ENCODE results near the gene NEK10.
"Not testable (repeated sequence)": the region's sequence is repeated elsewhere in the genome, so short reads cannot be mapped to it uniquely, and the experiment has no call there.

The NEK10 gene

DNA sequence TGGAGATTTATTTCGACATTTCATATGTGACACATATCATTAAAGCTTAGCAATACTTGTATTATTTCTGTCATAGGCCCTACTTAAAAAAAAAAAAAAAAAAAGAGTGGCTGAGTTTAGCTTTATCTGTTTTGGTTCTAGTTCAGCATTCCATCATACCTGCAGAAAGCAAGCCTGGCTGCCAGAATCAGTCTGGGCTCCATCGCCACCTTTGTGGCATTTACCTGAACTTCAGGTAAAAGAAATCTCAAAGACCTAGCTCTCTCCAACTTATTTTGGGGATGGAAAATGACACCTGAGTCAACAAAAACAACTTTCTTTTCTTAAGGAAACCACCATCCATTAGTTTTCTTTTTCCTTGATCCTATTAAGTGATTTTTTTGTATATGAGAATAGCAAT, 82.1 kb downstream of the NEK10 start:
- Histone ChIP-seq H3K4me1 (ENCODE audit: low read depth, poor library complexity, severe bottlenecking) (no peaks in the 10 kb centered on the region), H3K27ac (no peak overlapping the region), H3K4me2 (no peak overlapping the region), H3K4me3 (IDR thresholded peaks at IDR 0.05; ENCODE audit: insufficient read depth, low read depth, low read length) (no peak overlapping the region), H3K36me3 (ENCODE audit: insufficient read depth) (no peaks in the 10 kb centered on the region), H3K9ac (no peak overlapping the region), H4K20me1 (ENCODE audit: insufficient read depth) (no peaks in the 10 kb centered on the region), H3K79me2 (ENCODE audit: insufficient read depth, low read depth) (no peaks in the 10 kb centered on the region), H3K27me3 (ENCODE audit: insufficient read depth, low read depth) (no peaks in the 10 kb centered on the region), H2AFZ (ENCODE audit: low read depth) (no peak overlapping the region)
- TF ChIP-seq, protein P1, sequence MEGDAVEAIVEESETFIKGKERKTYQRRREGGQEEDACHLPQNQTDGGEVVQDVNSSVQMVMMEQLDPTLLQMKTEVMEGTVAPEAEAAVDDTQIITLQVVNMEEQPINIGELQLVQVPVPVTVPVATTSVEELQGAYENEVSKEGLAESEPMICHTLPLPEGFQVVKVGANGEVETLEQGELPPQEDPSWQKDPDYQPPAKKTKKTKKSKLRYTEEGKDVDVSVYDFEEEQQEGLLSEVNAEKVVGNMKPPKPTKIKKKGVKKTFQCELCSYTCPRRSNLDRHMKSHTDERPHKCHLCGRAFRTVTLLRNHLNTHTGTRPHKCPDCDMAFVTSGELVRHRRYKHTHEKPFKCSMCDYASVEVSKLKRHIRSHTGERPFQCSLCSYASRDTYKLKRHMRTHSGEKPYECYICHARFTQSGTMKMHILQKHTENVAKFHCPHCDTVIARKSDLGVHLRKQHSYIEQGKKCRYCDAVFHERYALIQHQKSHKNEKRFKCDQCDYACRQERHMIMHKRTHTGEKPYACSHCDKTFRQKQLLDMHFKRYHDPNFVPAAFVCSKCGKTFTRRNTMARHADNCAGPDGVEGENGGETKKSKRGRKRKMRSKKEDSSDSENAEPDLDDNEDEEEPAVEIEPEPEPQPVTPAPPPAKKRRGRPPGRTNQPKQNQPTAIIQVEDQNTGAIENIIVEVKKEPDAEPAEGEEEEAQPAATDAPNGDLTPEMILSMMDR (conservative IDR thresholded peaks at IDR 0.05; ENCODE audit: low read depth, low read length), result no peak

- H4K20me1 ChIP-seq (ENCODE audit: insufficient read depth); H3K4me3 ChIP-seq (IDR thresholded peaks at IDR 0.05; ENCODE audit: insufficient read depth, low read depth, low read length); H3K27me3 ChIP-seq (ENCODE audit: insufficient read depth, low read depth); H3K4me2 ChIP-seq; H3K27ac ChIP-seq; H3K9ac ChIP-seq; H2AFZ ChIP-seq (ENCODE audit: low read depth); H3K36me3 ChIP-seq (ENCODE audit: insufficient read depth); H3K79me2 ChIP-seq (ENCODE audit: insufficient read depth, low read depth); H3K4me1 ChIP-seq (ENCODE audit: low read depth, poor library complexity, severe bottlenecking): not testable (repeated sequence)
Measured at GRCh38 chr3:27286467-27286866, 82.7 kb downstream of the NEK10 start.

- TF ChIP-seq, protein P1 (conservative IDR thresholded peaks at IDR 0.05; ENCODE audit: low read depth, low read length), result no peak
- Histone ChIP-seq H3K4me1 (ENCODE audit: low read depth, poor library complexity, severe bottlenecking) (no peaks in the 10 kb centered on the region), H3K27ac (no peak overlapping the region), H3K79me2 (ENCODE audit: insufficient read depth, low read depth) (no peaks in the 10 kb centered on the region), H3K4me3 (IDR thresholded peaks at IDR 0.05; ENCODE audit: insufficient read depth, low read depth, low read length) (no peak overlapping the region), H4K20me1 (ENCODE audit: insufficient read depth) (no peaks in the 10 kb centered on the region), H3K4me2 (no peak overlapping the region), H3K27me3 (ENCODE audit: insufficient read depth, low read depth) (no peaks in the 10 kb centered on the region), H2AFZ (ENCODE audit: low read depth) (no peak overlapping the region), H3K9ac (no peak overlapping the region), H3K36me3 (ENCODE audit: insufficient read depth) (no peaks in the 10 kb centered on the region)
Measured at GRCh38 chr3:27285668-27286067, 83.5 kb downstream of the NEK10 start.

GRCh38 chr3:27281671-27282150, 87.5 kb downstream of the NEK10 start:
- H3K79me2 ChIP-seq (ENCODE audit: insufficient read depth, low read depth), result no peaks in the 10 kb centered on the region
- H3K4me3 ChIP-seq (IDR thresholded peaks at IDR 0.05; ENCODE audit: insufficient read depth, low read depth, low read length), result no peak overlapping the region
- TF ChIP-seq, protein P1 (conservative IDR thresholded peaks at IDR 0.05; ENCODE audit: low read depth, low read length), result no peak
- H3K9ac ChIP-seq, result no peak overlapping the region
- H3K4me1 ChIP-seq (ENCODE audit: low read depth, poor library complexity, severe bottlenecking), result no peaks in the 10 kb centered on the region
- H2AFZ ChIP-seq (ENCODE audit: low read depth), result no peak overlapping the region
- no peak overlapping the region for H3K4me2 ChIP-seq
- no peak overlapping the region for H3K27ac ChIP-seq
- no peaks in the 10 kb centered on the region for H4K20me1 ChIP-seq (ENCODE audit: insufficient read depth)
- no peaks in the 10 kb centered on the region for H3K27me3 ChIP-seq (ENCODE audit: insufficient read depth, low read depth)
- H3K36me3 ChIP-seq (ENCODE audit: insufficient read depth), result no peaks in the 10 kb centered on the region

- no peak overlapping the region for H3K9ac ChIP-seq
- H3K4me2 ChIP-seq, result no peak overlapping the region
- no peaks in the 10 kb centered on the region for H4K20me1 ChIP-seq (ENCODE audit: insufficient read depth)
- no peak overlapping the region for H3K27ac ChIP-seq
- H3K36me3 ChIP-seq (ENCODE audit: insufficient read depth), result no peaks in the 10 kb centered on the region
- H3K4me3 ChIP-seq (IDR thresholded peaks at IDR 0.05; ENCODE audit: insufficient read depth, low read depth, low read length), result no peak overlapping the region
- H3K27me3 ChIP-seq (ENCODE audit: insufficient read depth, low read depth), result no peaks in the 10 kb centered on the region
- TF ChIP-seq, protein P1 (conservative IDR thresholded peaks at IDR 0.05; ENCODE audit: low read depth, low read length), result no peak
- no peaks in the 10 kb centered on the region for H3K79me2 ChIP-seq (ENCODE audit: insufficient read depth, low read depth)
- no peaks in the 10 kb centered on the region for H3K4me1 ChIP-seq (ENCODE audit: low read depth, poor library complexity, severe bottlenecking)
- no peak overlapping the region for H2AFZ ChIP-seq (ENCODE audit: low read depth)
Measured at GRCh38 chr3:27279123-27279522, 90.1 kb downstream of the NEK10 start.
